MCF 10A (cell line): Measurements from ENCODE around the gene CASTOR1. TPM values are rescaled to one million over a fixed set of nuclear protein-coding genes. Genes with fewer than 3 reads are reported as not detected.

Source experiments
- BruUV-seq: library from RNA; stranded (reverse); fragments of 400-500 nt; replicated peaks from 2 replicates; lab custom pipeline; 2021; lab: Mats Ljungman, UMichigan
- CTCF ChIA-PET: fragments of 300-600 bp; sonication (Branson Sonifier 250); formaldehyde crosslinking; extraction: SDS; loops from one replicate; lab custom pipeline; 2021; ENCODE audit warnings: antibody characterized with exemption, inconsistent platforms; lab: Yijun Ruan, JAX
- POLR2A ChIA-PET: fragments of 300-600, 350-650 bp; sonication (Branson Sonifier 250); formaldehyde crosslinking; extraction: SDS; loops from one replicate; lab custom pipeline; 2020; ENCODE audit warnings: antibody characterized with exemption, inconsistent platforms; lab: Yijun Ruan, JAX
- DNase-seq: peaks from one replicate; pipeline ENCODE4 v3.0.0-alpha.2; 2018; ENCODE audit not compliant: unreplicated experiment
- H3K27ac Mint-ChIP-seq: one replicate; pipeline ENCODE4 v1.8.0; 2022; ENCODE audit warnings: mild to moderate bottlenecking, low read depth, mixed read lengths; ENCODE audit not compliant: unreplicated experiment
- H3K27me3 Mint-ChIP-seq: one replicate; pipeline ENCODE4 v1.8.0; 2022; ENCODE audit warnings: mixed read lengths; ENCODE audit not compliant: insufficient read depth, unreplicated experiment
- H3K36me3 Mint-ChIP-seq: one replicate; pipeline ENCODE4 v1.8.0; 2022; ENCODE audit warnings: mild to moderate bottlenecking, moderate library complexity, mixed read lengths; ENCODE audit not compliant: insufficient read depth, unreplicated experiment
- H3K4me1 Mint-ChIP-seq: one replicate; pipeline ENCODE4 v1.8.0; 2022; ENCODE audit warnings: mixed read lengths; ENCODE audit not compliant: insufficient read depth, unreplicated experiment
- H3K4me3 Mint-ChIP-seq: one replicate; pipeline ENCODE4 v1.8.0; 2022; ENCODE audit warnings: mild to moderate bottlenecking, moderate library complexity, mixed read lengths; ENCODE audit not compliant: unreplicated experiment
- H3K9me3 Mint-ChIP-seq: one replicate; pipeline ENCODE4 v1.8.0; 2022; ENCODE audit warnings: mixed read lengths; ENCODE audit not compliant: unreplicated experiment
- intact Hi-C: fragments of 100-400 bp; cut with micrococcal nuclease; formaldehyde crosslinking; loops from 2 replicates; pipeline ENCODE4 v1.14.1; 2022
- total RNA-seq: library from RNA; stranded (reverse); gene quantifications from 2 replicates; pipeline ENCODE4 v1.2.3, GENCODE V29; 2022
- TF ChIP-seq, protein P1 (sequence below): fragments of 200-600 bp; IDR thresholded peaks from one replicate; pipeline ENCODE4 v1.8.0; 2022; ENCODE audit warnings: antibody characterized with exemption, mild to moderate bottlenecking; ENCODE audit not compliant: unreplicated experiment

CASTOR1 gene
- total RNA-seq, 1 experiment from 2014 or later: 1.2 TPM

DNA sequence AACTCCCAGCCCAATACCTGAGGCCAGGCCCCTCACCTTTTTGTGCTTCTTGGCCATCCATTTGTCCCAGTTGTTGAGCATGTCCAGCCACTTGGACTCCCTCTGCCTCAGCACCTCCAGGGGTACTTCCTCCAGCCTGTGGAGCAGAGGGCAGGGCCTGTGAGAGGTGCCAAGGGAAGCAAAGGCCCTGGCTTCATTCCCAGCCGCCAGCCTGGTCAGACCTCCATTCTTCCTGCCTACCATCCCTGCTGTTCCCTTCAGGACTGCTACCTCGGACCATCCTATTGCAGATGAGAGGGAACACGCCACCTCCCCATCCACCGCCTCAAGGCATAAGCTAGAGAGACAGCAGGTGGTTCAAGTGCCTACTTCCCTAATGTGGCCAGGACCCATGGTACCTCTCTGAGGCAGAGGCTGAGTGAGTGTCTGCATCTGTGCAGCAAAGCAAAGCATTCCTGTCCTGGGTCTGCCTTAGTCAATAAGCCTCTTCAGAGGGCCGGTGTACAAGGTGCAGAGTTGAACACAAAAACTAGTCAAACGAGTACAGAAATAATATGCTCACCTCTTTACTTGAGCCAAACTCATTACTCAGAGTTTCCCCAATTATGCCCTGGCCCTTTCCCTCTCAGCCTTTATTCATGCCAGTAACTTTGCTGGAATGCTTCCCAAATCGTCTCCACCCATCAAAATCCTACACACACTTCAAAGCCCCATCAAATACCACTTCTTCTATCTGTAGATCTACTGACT lies 15.4 kb upstream of the CASTOR1 start:
- intact Hi-C loops: no loop called here
- POLR2A ChIA-PET: interaction anchor here (6.3 kb wide), 1 partner anchor 15 kb away, joined by 41 read pairs; the partner anchor contains the start of gene CASTOR1
- H3K27ac Mint-ChIP-seq: peak overlapping the region; percentile 49
- no peaks in the 10 kb centered on the region for H3K9me3 Mint-ChIP-seq
- CTCF ChIA-PET: interaction anchor here (0.8 to 1.6 kb wide), 4 partner anchors 13 to 49 kb away, joined by 4 to 5 read pairs (median 4); no protein-coding TSS in a partner anchor
- H3K4me1 Mint-ChIP-seq: peaks cover 55% of the 10 kb centered on the region
- peak; percentile 62 for DNase-seq
- no TSS peak for BruUV-seq
- TF ChIP-seq, protein P1, sequence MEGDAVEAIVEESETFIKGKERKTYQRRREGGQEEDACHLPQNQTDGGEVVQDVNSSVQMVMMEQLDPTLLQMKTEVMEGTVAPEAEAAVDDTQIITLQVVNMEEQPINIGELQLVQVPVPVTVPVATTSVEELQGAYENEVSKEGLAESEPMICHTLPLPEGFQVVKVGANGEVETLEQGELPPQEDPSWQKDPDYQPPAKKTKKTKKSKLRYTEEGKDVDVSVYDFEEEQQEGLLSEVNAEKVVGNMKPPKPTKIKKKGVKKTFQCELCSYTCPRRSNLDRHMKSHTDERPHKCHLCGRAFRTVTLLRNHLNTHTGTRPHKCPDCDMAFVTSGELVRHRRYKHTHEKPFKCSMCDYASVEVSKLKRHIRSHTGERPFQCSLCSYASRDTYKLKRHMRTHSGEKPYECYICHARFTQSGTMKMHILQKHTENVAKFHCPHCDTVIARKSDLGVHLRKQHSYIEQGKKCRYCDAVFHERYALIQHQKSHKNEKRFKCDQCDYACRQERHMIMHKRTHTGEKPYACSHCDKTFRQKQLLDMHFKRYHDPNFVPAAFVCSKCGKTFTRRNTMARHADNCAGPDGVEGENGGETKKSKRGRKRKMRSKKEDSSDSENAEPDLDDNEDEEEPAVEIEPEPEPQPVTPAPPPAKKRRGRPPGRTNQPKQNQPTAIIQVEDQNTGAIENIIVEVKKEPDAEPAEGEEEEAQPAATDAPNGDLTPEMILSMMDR: no peak
- peak overlapping the region; percentile 15 for H3K4me3 Mint-ChIP-seq
- no peaks in the 10 kb centered on the region for H3K27me3 Mint-ChIP-seq
- H3K36me3 Mint-ChIP-seq: peaks cover 6% of the 10 kb centered on the region

DNA sequence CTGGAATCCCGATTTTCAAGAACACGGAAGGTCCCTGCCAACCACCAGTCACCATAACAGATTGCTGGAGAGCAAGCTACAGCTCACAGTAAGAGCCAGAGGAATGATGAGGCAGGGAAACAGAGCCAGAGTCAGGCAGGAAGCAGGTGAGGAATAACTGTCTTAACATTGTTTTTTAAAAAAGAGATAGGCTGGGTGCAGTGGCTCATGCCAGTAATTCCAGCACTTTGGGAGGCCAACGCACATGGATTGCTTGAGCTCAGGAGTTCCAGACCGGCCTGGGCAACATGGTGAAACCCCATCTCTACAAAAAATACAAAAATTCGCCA lies 13.5 kb upstream of the CASTOR1 start:
- ChIA-PET POLR2A (interaction anchor here (1.3 to 6.3 kb wide), 4 partner anchors 9 to 25 kb away, joined by 8 to 41 read pairs (median 10); partner anchors contain the start of genes CASTOR1 and TBC1D10A), CTCF (interaction anchor here (1.2 to 3.4 kb wide), 3 partner anchors 11 to 39 kb away, joined by 3 to 21 read pairs (median 4); partner anchors contain the start of gene CASTOR1)
- H3K27ac Mint-ChIP-seq: peak overlapping the region; percentile 77
- peaks cover 20% of the 10 kb centered on the region for H3K36me3 Mint-ChIP-seq
- H3K27me3 Mint-ChIP-seq: no peaks in the 10 kb centered on the region
- intact Hi-C loops: no loop called here
- no peak overlapping the region for H3K4me3 Mint-ChIP-seq
- peaks cover 47% of the 10 kb centered on the region for H3K4me1 Mint-ChIP-seq
- DNase-seq: no peak
- no TSS peak for BruUV-seq
- TF ChIP-seq, protein P1: no peak
- no peaks in the 10 kb centered on the region for H3K9me3 Mint-ChIP-seq

DNA sequence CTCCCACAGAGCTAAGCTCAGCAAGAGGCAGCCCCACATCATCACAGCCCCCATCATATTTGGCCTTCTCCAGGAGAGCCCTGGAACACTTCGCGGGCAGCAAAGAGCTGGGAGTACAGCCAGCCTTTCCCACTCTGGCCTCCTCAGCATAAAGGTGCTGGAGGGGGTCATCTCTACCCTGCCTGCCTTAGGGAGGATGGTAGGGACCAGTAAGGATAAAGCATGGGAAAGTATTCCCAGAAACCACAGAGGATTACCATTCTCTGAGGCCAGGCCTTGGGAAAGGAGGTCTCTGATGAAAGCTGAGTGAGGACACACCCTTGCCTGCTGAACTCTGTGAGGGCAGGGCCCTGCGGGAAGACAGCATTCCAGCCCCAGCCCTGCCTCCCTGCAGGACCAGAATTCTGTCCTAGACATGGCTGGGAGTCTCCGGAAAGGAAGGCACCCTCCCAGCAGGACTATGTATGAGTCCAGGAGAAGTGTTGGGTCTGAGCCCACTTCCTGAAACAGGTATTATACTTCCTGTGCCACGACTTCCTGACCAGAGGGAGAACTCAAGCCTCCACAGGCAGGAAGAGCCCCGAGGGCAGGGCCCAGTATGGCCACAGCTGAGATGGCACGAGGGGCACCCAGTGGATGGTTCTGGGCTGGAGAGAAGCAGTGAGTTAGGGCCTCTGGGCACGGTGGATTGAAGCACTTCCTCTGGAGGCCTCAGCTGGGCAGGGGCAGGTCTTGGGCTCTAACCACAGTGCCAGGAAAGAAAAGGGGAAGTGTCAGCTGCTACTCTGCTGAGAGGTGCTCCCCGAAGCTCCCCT lies 12.9 kb upstream of the CASTOR1 start:
- intact Hi-C loops: no loop called here
- H3K4me3 Mint-ChIP-seq: no peak overlapping the region
- no peaks in the 10 kb centered on the region for H3K27me3 Mint-ChIP-seq
- peak overlapping the region; percentile 77 for H3K27ac Mint-ChIP-seq
- DNase-seq: peak; percentile 85
- H3K36me3 Mint-ChIP-seq: peaks cover 21% of the 10 kb centered on the region
- TF ChIP-seq, protein P1: no peak
- peaks cover 47% of the 10 kb centered on the region for H3K4me1 Mint-ChIP-seq
- ChIA-PET CTCF (interaction anchor here (0.6 to 3.4 kb wide), 4 partner anchors 8 to 39 kb away, joined by 3 to 21 read pairs (median 4); partner anchors contain the start of gene CASTOR1), POLR2A (interaction anchor here (1.3 to 6.3 kb wide), 5 partner anchors 9 to 54 kb away, joined by 7 to 41 read pairs (median 9); partner anchors contain the start of genes CASTOR1, CCDC157, SF3A1 and TBC1D10A)
- no peaks in the 10 kb centered on the region for H3K9me3 Mint-ChIP-seq
- BruUV-seq: no TSS peak
